Measurements from ENCODE around the gene MDM2.
"Not testable (repeated sequence)": the region's sequence is repeated elsewhere in the genome, so short reads cannot be mapped to it uniquely, and the experiment has no call there.

Gene MDM2

GRCh38 chr12:68785823-68786222 lies 22.2 kb upstream of the MDM2 start:
- no peak for DNase-seq (ENCODE audit: low read depth in 2 of 2)

- DNase-seq (ENCODE audit: low read depth in 2 of 2) = no peak
These were observed 21.0 kb upstream of the MDM2 start for GRCh38 chr12:68786929-68787328.

- DNase-seq (ENCODE audit: low read depth in 2 of 2) = no peak
These were observed 19.3 kb upstream of the MDM2 start for GRCh38 chr12:68788554-68789143.

- no peak for DNase-seq (ENCODE audit: low read depth in 2 of 2)
These were observed 18.7 kb upstream of the MDM2 start for GRCh38 chr12:68789144-68789878.

- no peak for DNase-seq (ENCODE audit: low read depth in 2 of 2)
These were observed 17.7 kb upstream of the MDM2 start for GRCh38 chr12:68790081-68790951.

GRCh38 chr12:68790952-68791234 lies 17.1 kb upstream of the MDM2 start:
- DNase-seq (ENCODE audit: low read depth in 2 of 2) = no peak

GRCh38 chr12:68791897-68792481 lies 16.0 kb upstream of the MDM2 start:
- DNase-seq (ENCODE audit: low read depth in 2 of 2) = no peak

GRCh38 chr12:68792952-68793351 lies 15.0 kb upstream of the MDM2 start:
- DNase-seq (ENCODE audit: low read depth in 2 of 2) = no peak

GRCh38 chr12:68793436-68793835 lies 14.5 kb upstream of the MDM2 start:
- DNase-seq (ENCODE audit: low read depth in 2 of 2) = no peak

GRCh38 chr12:68793975-68794652 lies 13.9 kb upstream of the MDM2 start:
- DNase-seq (ENCODE audit: low read depth in 2 of 2) = no peak

- no peak for DNase-seq (ENCODE audit: low read depth in 2 of 2)
These were observed 13.2 kb upstream of the MDM2 start for GRCh38 chr12:68794653-68795251.

GRCh38 chr12:68796399-68796798 lies 11.6 kb upstream of the MDM2 start:
- DNase-seq (ENCODE audit: low read depth in 2 of 2) = no peak

GRCh38 chr12:68798882-68799234 lies 9.1 kb upstream of the MDM2 start:
- DNase-seq (ENCODE audit: low read depth in 2 of 2) = no peak

- no peak for DNase-seq (ENCODE audit: low read depth in 2 of 2)
These were observed 7.7 kb upstream of the MDM2 start for GRCh38 chr12:68800294-68800693.

GRCh38 chr12:68801124-68801523 lies 6.9 kb upstream of the MDM2 start:
- DNase-seq (ENCODE audit: low read depth in 2 of 2) = not testable (repeated sequence)

- DNase-seq (ENCODE audit: low read depth in 2 of 2) = not testable (repeated sequence)
These were observed 5.6 kb upstream of the MDM2 start for GRCh38 chr12:68802372-68802745.

- not testable (repeated sequence) for DNase-seq (ENCODE audit: low read depth in 2 of 2)
These were observed 4.9 kb upstream of the MDM2 start for GRCh38 chr12:68802911-68803651.

- DNase-seq (ENCODE audit: low read depth in 2 of 2) = no peak
These were observed 3.9 kb upstream of the MDM2 start for GRCh38 chr12:68803948-68804656.

GRCh38 chr12:68804657-68805591 lies 3.1 kb upstream of the MDM2 start:
- no peak for DNase-seq (ENCODE audit: low read depth in 2 of 2)
